ENCODE results near the gene EBF4. TPM values are rescaled to one million over a fixed set of nuclear protein-coding genes. Genes with fewer than 3 reads are reported as not detected.

Gene EBF4
- total RNA-seq, 4 donors from 2014 or later = 24.2 to 55.8 (median 42.4) TPM

DNA sequence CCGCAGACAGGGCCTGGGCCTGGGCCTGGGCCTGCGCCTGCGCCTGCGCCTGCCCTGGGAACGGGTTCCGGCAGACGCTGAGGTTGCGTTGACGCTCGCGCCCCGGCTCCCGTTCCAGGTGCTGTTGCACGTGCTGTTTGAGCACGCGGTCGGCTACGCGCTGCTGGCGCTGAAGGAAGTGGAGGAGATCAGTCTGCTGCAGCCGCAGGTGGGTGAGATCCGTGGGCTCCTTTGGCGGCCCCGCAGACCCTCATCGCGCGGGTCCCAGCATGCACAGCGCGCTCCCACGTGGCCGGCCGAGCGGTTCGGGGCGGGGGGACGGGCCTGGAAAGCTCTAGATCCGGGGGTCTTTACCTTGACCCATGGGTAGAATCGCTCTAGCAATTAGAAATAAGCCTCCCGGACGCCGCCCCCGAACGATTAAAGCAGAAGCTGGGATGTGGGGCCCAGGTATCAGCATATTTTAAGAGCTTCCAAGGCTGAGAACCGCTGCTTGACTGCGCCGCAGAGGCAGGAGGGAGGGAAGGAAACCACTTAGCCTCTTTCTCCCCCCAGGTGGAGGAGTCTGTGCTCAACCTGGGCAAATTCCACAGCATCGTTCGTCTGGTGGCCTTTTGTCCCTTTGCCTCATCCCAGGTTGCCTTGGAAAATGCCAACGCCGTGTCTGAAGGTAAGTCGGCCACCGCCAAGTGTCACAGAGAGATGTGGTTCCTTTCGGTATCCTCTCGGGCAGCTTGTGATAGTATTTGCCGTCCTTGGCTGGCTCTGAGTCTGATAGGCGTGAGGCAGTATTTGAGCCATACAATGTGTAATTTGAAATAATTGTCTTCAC, 39.6 kb upstream of the EBF4 start:
- Histone ChIP-seq H3K9me3 (no peaks in the 10 kb centered on the region), H3K36me3 (peaks cover 36 to 41% of the 10 kb centered on the region in 2 donors), H3K4me3 (replicated peaks in 1 of 3) (peak overlapping the region; percentile 54 to 91 (median 84)), H3K27me3 (no peaks in the 10 kb centered on the region), H3K4me1 (peaks cover 9 to 14% of the 10 kb centered on the region in 2 donors), H3K27ac (peak overlapping the region in 2 of 3 donors; percentile 55 to 86)
- WGBS, 2 donors = 1 to 2% methylated on average over 27 to 40 of the region's 56 CpGs
- peak; percentile 16 to 58 for DNase-seq
- intact Hi-C loops (cut with DNase I) = no loop called here
- no peak for TF ChIP-seq POLR2A (IDR thresholded peaks at IDR 0.05)
- TF ChIP-seq, protein P1, sequence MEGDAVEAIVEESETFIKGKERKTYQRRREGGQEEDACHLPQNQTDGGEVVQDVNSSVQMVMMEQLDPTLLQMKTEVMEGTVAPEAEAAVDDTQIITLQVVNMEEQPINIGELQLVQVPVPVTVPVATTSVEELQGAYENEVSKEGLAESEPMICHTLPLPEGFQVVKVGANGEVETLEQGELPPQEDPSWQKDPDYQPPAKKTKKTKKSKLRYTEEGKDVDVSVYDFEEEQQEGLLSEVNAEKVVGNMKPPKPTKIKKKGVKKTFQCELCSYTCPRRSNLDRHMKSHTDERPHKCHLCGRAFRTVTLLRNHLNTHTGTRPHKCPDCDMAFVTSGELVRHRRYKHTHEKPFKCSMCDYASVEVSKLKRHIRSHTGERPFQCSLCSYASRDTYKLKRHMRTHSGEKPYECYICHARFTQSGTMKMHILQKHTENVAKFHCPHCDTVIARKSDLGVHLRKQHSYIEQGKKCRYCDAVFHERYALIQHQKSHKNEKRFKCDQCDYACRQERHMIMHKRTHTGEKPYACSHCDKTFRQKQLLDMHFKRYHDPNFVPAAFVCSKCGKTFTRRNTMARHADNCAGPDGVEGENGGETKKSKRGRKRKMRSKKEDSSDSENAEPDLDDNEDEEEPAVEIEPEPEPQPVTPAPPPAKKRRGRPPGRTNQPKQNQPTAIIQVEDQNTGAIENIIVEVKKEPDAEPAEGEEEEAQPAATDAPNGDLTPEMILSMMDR (IDR thresholded peaks at IDR 0.05) = no peak

DNA sequence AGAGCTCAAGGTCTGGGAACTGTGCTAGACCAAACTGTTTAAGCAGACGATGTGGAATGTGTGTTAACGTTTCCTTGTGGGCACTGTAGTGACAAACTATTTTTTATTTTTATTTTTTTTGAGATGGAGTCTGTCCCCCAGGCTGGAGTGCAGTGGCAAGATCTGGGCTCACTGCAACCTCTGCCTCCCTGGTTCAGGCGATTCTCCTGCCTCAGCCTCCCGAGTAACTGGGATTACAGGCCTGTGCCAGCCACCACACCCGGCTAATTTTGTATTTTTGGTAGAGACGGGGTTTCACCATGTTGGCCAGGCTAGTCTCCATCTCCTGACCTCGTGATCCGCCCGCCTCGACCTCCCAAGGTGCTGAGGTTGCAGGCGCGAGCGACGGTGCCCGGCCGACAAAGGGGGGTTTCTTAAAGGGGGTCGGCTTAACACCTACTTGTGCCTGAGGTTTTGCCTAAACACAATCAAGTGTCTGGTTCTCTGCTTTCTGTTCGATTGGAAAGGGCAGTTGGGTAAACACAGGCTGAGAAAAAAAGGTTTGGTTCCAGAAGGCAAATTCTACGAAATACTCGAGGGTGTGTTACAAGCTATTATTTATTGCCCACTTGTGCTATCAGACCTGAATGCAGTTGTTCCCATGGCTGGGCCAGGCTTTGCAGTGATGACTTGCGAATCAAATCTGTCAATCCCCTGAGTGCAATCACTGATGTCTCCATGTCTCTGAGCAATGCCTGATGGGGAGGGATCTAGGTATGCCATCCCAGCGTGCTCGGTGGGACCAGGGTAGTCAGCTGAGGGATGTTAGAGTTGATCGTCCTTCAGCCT, 38.8 kb upstream of the EBF4 start:
- WGBS, 2 donors = 53 to 55% methylated on average over 24 of the region's 24 CpGs
- Histone ChIP-seq H3K36me3 (peaks cover 43 to 50% of the 10 kb centered on the region in 2 donors), H3K27ac (no peak overlapping the region), H3K9me3 (no peaks in the 10 kb centered on the region), H3K4me3 (replicated peaks in 1 of 3) (peak overlapping the region in 1 of 3 donors; percentile 91), H3K27me3 (no peaks in the 10 kb centered on the region), H3K4me1 (peaks cover 9 to 14% of the 10 kb centered on the region in 2 donors)
- DNase-seq = no peak
- TF ChIP-seq POLR2A (IDR thresholded peaks at IDR 0.05) = no peak
- TF ChIP-seq, protein P1 (IDR thresholded peaks at IDR 0.05) = no peak
- intact Hi-C loops (cut with DNase I) = no loop called here

DNA sequence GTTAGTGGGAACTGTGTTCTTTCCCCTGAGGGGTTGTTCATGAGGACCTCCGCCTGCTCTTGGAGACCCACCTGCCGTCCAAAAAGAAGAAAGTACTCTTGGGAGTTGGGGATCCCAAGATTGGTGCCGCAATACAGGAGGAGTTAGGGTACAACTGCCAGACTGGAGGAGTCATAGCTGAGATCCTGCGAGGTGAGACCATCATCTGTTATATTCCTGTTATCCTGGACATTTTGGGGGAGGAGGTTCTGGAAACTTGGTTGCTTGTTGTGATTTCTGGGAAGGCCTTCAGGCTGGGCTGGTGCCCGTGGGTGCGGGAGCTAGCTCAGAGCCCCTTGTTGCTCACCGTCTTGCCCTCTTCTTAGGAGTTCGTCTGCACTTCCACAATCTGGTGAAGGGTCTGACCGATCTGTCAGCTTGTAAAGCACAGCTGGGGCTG, 38.2 kb upstream of the EBF4 start:
- intact Hi-C loops (cut with DNase I) = no loop called here

DNA sequence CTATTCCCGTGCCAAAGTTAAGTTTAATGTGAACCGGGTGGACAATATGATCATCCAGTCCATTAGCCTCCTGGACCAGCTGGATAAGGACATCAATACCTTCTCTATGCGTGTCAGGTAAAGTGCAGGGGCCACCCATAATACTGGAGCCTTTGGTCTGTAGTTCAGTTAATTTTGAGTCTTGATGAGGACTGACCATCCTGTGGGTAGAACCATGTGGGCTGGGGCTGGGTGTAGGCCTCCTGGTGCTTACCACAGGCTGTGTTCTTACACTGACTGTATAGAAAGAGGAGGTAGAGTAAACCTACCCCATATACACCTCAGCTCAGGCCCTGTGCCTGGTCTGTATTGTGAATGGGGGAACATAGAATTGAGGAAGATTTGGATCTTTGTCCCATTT, 37.7 kb upstream of the EBF4 start:
- no peak for TF ChIP-seq POLR2A (IDR thresholded peaks at IDR 0.05)
- TF ChIP-seq, protein P1 (IDR thresholded peaks at IDR 0.05) = no peak
- peaks cover 9 to 14% of the 10 kb centered on the region in 2 donors for H3K4me1 ChIP-seq
- intact Hi-C loops (cut with DNase I) = no loop called here
- H3K27me3 ChIP-seq = no peaks in the 10 kb centered on the region
- no peak for DNase-seq
- peaks cover 53 to 59% of the 10 kb centered on the region in 2 donors for H3K36me3 ChIP-seq
- H3K27ac ChIP-seq = no peak overlapping the region
- no peak overlapping the region for H3K4me3 ChIP-seq (replicated peaks in 1 of 3)
- H3K9me3 ChIP-seq = no peaks in the 10 kb centered on the region
- WGBS, 2 donors = 95 to 97% methylated on average over 3 of the region's 3 CpGs

More for the DNA sequence above, 38.2 kb upstream of the EBF4 start:
- 91 to 92% methylated on average over 7 to 9 of the region's 9 CpGs for WGBS, 2 donors
- H3K4me3 ChIP-seq (replicated peaks in 1 of 3) = no peak overlapping the region
- H3K27ac ChIP-seq = no peak overlapping the region
- TF ChIP-seq, protein P1 (IDR thresholded peaks at IDR 0.05) = no peak
- no peak for TF ChIP-seq POLR2A (IDR thresholded peaks at IDR 0.05)
- no peaks in the 10 kb centered on the region for H3K9me3 ChIP-seq
- H3K36me3 ChIP-seq = peaks cover 49 to 56% of the 10 kb centered on the region in 2 donors
- DNase-seq = no peak
- no peaks in the 10 kb centered on the region for H3K27me3 ChIP-seq
- H3K4me1 ChIP-seq = peaks cover 9 to 14% of the 10 kb centered on the region in 2 donors
